ENCODE data around the gene NAALADL2.

Gene NAALADL2

GRCh38 chr3:175433026-175433674, 574.0 kb downstream of the NAALADL2 start:
- no peak for TF ChIP-seq CTCF (IDR thresholded peaks at IDR 0.05; ENCODE audit: low read depth, low read length)
- no peak for DNase-seq (ENCODE audit: extremely low read depth, low read depth)

GRCh38 chr3:175434561-175434960, 575.4 kb downstream of the NAALADL2 start:
- TF ChIP-seq CTCF (IDR thresholded peaks at IDR 0.05; ENCODE audit: low read depth, low read length), result no peak
- no peak for DNase-seq (ENCODE audit: extremely low read depth, low read depth)

- no peak for TF ChIP-seq CTCF (IDR thresholded peaks at IDR 0.05; ENCODE audit: low read depth, low read length)
- DNase-seq (ENCODE audit: extremely low read depth, low read depth), result no peak
Observed at GRCh38 chr3:175443682-175444081, 584.5 kb downstream of the NAALADL2 start.

GRCh38 chr3:175445741-175446140, 586.6 kb downstream of the NAALADL2 start:
- no peak for DNase-seq (ENCODE audit: extremely low read depth, low read depth)
- TF ChIP-seq CTCF (IDR thresholded peaks at IDR 0.05; ENCODE audit: low read depth, low read length), result no peak

GRCh38 chr3:175447521-175447920, 588.4 kb downstream of the NAALADL2 start:
- no peak for TF ChIP-seq CTCF (IDR thresholded peaks at IDR 0.05; ENCODE audit: low read depth, low read length)
- no peak for DNase-seq (ENCODE audit: extremely low read depth, low read depth)

- no peak for TF ChIP-seq CTCF (IDR thresholded peaks at IDR 0.05; ENCODE audit: low read depth, low read length)
- no peak for DNase-seq (ENCODE audit: extremely low read depth, low read depth)
Observed at GRCh38 chr3:175453361-175453760, 594.2 kb downstream of the NAALADL2 start.

GRCh38 chr3:175456466-175456865, 597.3 kb downstream of the NAALADL2 start:
- no peak for DNase-seq (ENCODE audit: extremely low read depth, low read depth)

More at GRCh38 chr3:175456466-175456865, 597.3 kb downstream of the NAALADL2 start:
- no peak for TF ChIP-seq CTCF (IDR thresholded peaks at IDR 0.05; ENCODE audit: low read depth, low read length)
